PFSK-1 (cell line): Measurements from ENCODE around the gene ACBD3.

Experiments
- FOXP2 ChIP-seq: optimal IDR thresholded peaks from 2 replicates; pipeline ENCODE3; 2011; ENCODE audit warnings: borderline replicate concordance, control low read depth, inconsistent platforms; ENCODE audit not compliant: insufficient read depth; ENCODE audit errors: extremely low read length, extremely low read depth
- POLR2AphosphoS5 ChIP-seq: IDR thresholded peaks from 2 replicates; pipeline ENCODE4 v1.6.1; 2012; ENCODE audit warnings: low read depth, mild to moderate bottlenecking, control low read depth, low read length, moderate library complexity
- SIN3A ChIP-seq: IDR thresholded peaks from 2 replicates; pipeline ENCODE4 v1.6.1; 2012; ENCODE audit warnings: mild to moderate bottlenecking, low read length, moderate library complexity, borderline replicate concordance; ENCODE audit not compliant: insufficient read depth
- TAF1 ChIP-seq: IDR thresholded peaks from 2 replicates; pipeline ENCODE4 v1.6.1; 2012; ENCODE audit warnings: low read length, control low read depth, borderline replicate concordance; ENCODE audit not compliant: insufficient read depth
- TF ChIP-seq, protein P1 (sequence below), 2 experiments: IDR thresholded peaks; 2 replicates each; pipeline versions ENCODE4 v1.6.1 to v1.8.0; 2011 to 2012; ENCODE audit warnings: low read depth in 2 of 2, low read length in 2 of 2, control low read depth in 1 of 2, inconsistent platforms in 1 of 2, mild to moderate bottlenecking in 1 of 2, moderate library complexity in 1 of 2; ENCODE audit not compliant: insufficient read depth in 1 of 2

The ACBD3 gene

DNA sequence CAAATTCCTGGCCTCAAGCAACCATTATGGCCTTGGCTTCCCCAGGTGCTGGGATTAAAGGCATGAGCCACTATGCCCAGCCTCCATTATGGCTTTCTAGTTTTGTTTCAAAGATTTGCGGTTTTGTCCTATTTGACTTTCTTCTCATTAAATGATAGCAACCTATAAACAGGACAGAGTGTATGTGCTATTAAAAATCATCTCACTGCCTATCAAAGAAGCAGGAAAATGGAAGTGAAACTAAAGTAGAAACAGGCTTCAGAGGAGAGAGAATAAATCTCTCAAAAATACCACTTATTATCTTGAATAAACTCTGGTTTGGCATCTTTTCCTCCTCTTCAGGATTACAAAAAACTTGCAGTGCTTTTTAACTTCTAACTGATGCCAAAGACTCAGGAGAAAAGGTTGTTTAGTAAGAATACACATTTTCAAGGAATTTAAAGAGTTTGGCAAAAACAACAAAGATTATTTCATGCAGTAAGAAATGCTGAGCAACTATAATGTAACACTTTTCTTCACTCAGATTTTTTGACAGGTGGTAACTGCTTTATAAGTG, 28.7 kb downstream of the ACBD3 start:
- TF ChIP-seq POLR2AphosphoS5 (no peak), FOXP2 (no peak), TAF1 (no peak), SIN3A (no peak)
- TF ChIP-seq, protein P1, sequence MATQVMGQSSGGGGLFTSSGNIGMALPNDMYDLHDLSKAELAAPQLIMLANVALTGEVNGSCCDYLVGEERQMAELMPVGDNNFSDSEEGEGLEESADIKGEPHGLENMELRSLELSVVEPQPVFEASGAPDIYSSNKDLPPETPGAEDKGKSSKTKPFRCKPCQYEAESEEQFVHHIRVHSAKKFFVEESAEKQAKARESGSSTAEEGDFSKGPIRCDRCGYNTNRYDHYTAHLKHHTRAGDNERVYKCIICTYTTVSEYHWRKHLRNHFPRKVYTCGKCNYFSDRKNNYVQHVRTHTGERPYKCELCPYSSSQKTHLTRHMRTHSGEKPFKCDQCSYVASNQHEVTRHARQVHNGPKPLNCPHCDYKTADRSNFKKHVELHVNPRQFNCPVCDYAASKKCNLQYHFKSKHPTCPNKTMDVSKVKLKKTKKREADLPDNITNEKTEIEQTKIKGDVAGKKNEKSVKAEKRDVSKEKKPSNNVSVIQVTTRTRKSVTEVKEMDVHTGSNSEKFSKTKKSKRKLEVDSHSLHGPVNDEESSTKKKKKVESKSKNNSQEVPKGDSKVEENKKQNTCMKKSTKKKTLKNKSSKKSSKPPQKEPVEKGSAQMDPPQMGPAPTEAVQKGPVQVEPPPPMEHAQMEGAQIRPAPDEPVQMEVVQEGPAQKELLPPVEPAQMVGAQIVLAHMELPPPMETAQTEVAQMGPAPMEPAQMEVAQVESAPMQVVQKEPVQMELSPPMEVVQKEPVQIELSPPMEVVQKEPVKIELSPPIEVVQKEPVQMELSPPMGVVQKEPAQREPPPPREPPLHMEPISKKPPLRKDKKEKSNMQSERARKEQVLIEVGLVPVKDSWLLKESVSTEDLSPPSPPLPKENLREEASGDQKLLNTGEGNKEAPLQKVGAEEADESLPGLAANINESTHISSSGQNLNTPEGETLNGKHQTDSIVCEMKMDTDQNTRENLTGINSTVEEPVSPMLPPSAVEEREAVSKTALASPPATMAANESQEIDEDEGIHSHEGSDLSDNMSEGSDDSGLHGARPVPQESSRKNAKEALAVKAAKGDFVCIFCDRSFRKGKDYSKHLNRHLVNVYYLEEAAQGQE (IDR thresholded peaks at IDR 0.05; ENCODE audit: insufficient read depth in 1 of 2, low read depth in 2 of 2, low read length in 2 of 2), result no peak

- TF ChIP-seq FOXP2 (no peak), POLR2AphosphoS5 (no peak), SIN3A (no peak), TAF1 (no peak)
- TF ChIP-seq, protein P1 (IDR thresholded peaks at IDR 0.05; ENCODE audit: insufficient read depth in 1 of 2, low read depth in 2 of 2, low read length in 2 of 2), result no peak
Measured at GRCh38 chr1:226154593-226154992, 31.9 kb downstream of the ACBD3 start.

DNA sequence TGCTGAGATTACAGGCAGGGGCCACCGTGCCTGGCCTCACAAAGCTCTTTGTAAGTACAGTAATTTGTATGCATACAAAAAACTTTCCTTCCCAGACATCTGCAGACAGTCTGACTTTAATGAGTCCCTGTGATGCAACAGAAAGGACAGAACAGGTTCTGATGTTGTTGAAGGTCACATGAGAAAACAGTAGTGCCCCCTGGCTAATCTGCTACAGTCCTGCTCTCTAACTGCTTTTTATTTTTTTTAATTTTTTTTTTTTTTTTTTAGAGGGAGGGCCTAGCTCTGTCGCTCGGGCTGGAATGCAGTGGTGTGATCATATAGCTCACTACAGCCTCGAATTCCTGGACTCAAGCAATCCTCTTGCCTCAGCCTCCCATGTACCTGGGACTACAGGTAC, 36.7 kb downstream of the ACBD3 start:
- TF ChIP-seq, protein P1 (IDR thresholded peaks at IDR 0.05; ENCODE audit: insufficient read depth in 1 of 2, low read depth in 2 of 2, low read length in 2 of 2), result no peak

DNA sequence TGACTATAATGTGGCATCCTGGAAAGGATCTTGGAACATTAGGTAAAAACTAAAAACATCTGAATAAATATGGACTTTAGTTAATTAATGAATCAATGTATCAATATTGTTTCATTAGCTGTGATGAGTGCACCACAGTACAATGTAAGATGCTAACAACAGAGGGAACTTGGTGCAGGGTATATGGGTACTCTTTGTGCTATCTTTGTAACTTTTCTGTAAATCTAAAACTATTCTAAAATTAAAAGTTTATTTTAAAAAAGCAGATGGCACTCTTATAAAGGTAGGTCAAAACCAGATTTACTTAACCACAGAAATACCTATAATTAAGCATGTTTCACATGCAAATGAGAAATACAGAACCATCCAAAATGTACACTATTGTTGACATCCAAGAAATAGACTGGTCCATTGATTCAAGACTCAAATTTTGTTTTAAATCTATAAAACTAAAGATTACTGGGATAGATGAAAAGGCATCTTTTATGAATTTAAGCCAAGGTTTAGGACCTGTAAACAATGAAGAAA, 38.4 kb downstream of the ACBD3 start:
- TF ChIP-seq SIN3A (no peak), POLR2AphosphoS5 (no peak), TAF1 (no peak), FOXP2 (no peak)
- TF ChIP-seq, protein P1 (IDR thresholded peaks at IDR 0.05; ENCODE audit: insufficient read depth in 1 of 2, low read depth in 2 of 2, low read length in 2 of 2), result no peak

DNA sequence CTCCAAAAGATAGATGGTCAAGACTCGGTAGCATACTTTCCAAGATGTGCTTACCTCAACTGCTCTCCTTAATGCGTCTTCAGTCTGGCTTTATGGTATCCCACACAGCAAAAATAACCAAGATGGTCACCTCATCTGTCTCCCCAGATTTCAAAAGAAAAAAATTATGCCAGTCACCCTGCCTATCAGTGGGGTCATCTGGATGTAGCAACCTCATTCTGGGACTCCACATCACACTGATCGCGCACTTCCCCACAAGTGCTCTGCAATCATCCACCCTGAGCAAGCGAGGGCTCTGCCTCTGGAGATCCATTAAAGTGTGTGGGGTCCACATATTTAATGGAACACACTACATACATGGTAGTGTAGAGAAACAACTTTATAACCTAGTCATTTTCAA, 42.5 kb downstream of the ACBD3 start:
- TF ChIP-seq TAF1 (no peak), SIN3A (no peak), POLR2AphosphoS5 (no peak), FOXP2 (no peak)
- TF ChIP-seq, protein P1 (IDR thresholded peaks at IDR 0.05; ENCODE audit: insufficient read depth in 1 of 2, low read depth in 2 of 2, low read length in 2 of 2), result no peak
